ENCODE results near the gene PRCC.

The PRCC gene

DNA sequence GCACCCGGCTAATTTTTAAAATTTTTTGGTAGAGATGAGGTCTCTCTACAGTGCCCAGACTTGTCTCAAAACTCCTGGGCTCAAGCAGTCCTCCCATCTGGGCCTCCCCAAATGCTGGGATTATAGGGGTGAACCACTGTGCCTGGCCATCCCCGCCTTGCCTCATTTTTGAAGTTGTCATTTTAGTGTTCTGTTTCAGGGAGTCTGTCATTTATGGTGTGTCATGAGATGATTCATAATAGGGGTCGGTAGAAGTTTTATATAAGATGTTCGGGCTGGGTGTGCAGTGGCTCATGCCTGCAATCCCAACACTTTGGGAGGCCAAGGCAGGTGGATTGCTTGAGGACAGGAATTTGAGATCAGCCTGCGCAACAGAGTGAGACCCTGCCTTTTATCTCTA, 8.5 kb downstream of the PRCC start:
- DNase-seq (ENCODE audit: low spot score) = no peak
- Histone ChIP-seq H3K4ac (ENCODE audit: low read length) (no peak overlapping the region), H3K27me3 (ENCODE audit: control insufficient read depth in 3 of 3, insufficient read depth in 3 of 3, low read depth in 1 of 3, low read length in 3 of 3) (no peaks in the 10 kb centered on the region), H3K9me3 (replicated peaks in 1 of 2; ENCODE audit: control insufficient read depth in 2 of 2, insufficient read depth in 1 of 2, low read depth in 1 of 2, low read length in 2 of 2) (no peaks in the 10 kb centered on the region), H3K4me1 (ENCODE audit: control insufficient read depth in 2 of 2, insufficient read depth in 1 of 2, low read depth in 1 of 2, low read length in 2 of 2) (no peaks in the 10 kb centered on the region), H4K8ac (ENCODE audit: low read depth, low read length) (no peak overlapping the region), H3K27ac (replicated peaks; ENCODE audit: low read length) (no peak overlapping the region), H2BK15ac (ENCODE audit: low read length) (no peak overlapping the region), H3K9ac (ENCODE audit: low read depth, low read length, poor library complexity) (no peak overlapping the region), H3K36me3 (replicated peaks in 1 of 2; ENCODE audit: control insufficient read depth in 2 of 2, insufficient read depth in 2 of 2, low read length in 2 of 2) (peaks cover 4 to 37% of the 10 kb centered on the region in 2 donors), H2BK120ac (ENCODE audit: low read depth, low read length) (no peak overlapping the region), H2BK5ac (ENCODE audit: low read length) (no peak overlapping the region), H3K14ac (ENCODE audit: low read length) (no peak overlapping the region), H3K79me1 (ENCODE audit: low read depth, low read length) (peaks cover 5% of the 10 kb centered on the region), H4K91ac (ENCODE audit: low read depth, low read length, poor library complexity) (no peak overlapping the region), H3K4me2 (ENCODE audit: insufficient read depth, low read length, poor library complexity, severe bottlenecking) (no peak overlapping the region), H2BK12ac (ENCODE audit: low read length) (no peak overlapping the region), H2AK5ac (ENCODE audit: low read depth, low read length) (no peak overlapping the region), H3K4me3 (ENCODE audit: low read length in 2 of 2) (no peak overlapping the region), H2AFZ (ENCODE audit: low read length) (no peak overlapping the region), H3K18ac (ENCODE audit: low read length) (no peak overlapping the region), H3K23ac (ENCODE audit: low read depth, low read length, poor library complexity) (no peak overlapping the region)
- no CpG with 5 or more reads among the region's 5 CpGs for WGBS, 2 donors (ENCODE audit: extremely low coverage in 2 of 2, insufficient read length in 2 of 2, insufficient replicate concordance in 1 of 2)

DNA sequence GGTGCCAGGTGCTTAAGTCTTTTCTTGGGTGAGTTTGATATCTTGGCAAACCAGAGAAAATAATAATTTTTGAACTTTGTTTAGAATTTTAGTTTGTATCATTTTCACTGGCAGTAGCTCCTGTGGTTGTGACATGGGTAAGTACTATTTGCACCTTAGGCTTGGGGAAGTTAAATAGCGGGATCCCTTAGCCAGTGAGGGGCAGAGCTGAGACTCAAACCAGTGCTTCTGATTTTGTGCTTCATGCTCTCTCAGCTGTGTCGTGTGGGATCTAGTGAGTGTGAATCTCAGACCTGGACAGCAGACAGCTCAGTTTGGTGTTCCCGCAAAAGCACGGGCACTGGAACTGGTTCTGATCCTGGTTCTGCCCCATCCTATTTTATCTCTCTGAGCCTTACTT, 9.6 kb downstream of the PRCC start:
- H3K79me1 ChIP-seq (ENCODE audit: low read depth, low read length) = peaks cover 5% of the 10 kb centered on the region
- no peak overlapping the region for H2AK5ac ChIP-seq (ENCODE audit: low read depth, low read length)
- H3K14ac ChIP-seq (ENCODE audit: low read length) = no peak overlapping the region
- H3K4me1 ChIP-seq (ENCODE audit: control insufficient read depth in 2 of 2, insufficient read depth in 1 of 2, low read depth in 1 of 2, low read length in 2 of 2) = no peaks in the 10 kb centered on the region
- WGBS, 2 donors (ENCODE audit: extremely low coverage in 2 of 2, insufficient read length in 2 of 2, insufficient replicate concordance in 1 of 2) = no CpG with 5 or more reads among the region's 4 CpGs
- H2BK120ac ChIP-seq (ENCODE audit: low read depth, low read length) = no peak overlapping the region
- no peak overlapping the region for H3K27ac ChIP-seq (replicated peaks; ENCODE audit: low read length)
- peaks cover 0 to 37% of the 10 kb centered on the region in 2 donors for H3K36me3 ChIP-seq (replicated peaks in 1 of 2; ENCODE audit: control insufficient read depth in 2 of 2, insufficient read depth in 2 of 2, low read length in 2 of 2)
- no peak overlapping the region for H4K8ac ChIP-seq (ENCODE audit: low read depth, low read length)
- H2AFZ ChIP-seq (ENCODE audit: low read length) = no peak overlapping the region
- H2BK15ac ChIP-seq (ENCODE audit: low read length) = no peak overlapping the region
- H3K9me3 ChIP-seq (replicated peaks in 1 of 2; ENCODE audit: control insufficient read depth in 2 of 2, insufficient read depth in 1 of 2, low read depth in 1 of 2, low read length in 2 of 2) = no peaks in the 10 kb centered on the region
- no peak overlapping the region for H2BK12ac ChIP-seq (ENCODE audit: low read length)
- no peak overlapping the region for H3K4ac ChIP-seq (ENCODE audit: low read length)
- no peak overlapping the region for H3K18ac ChIP-seq (ENCODE audit: low read length)
- H4K91ac ChIP-seq (ENCODE audit: low read depth, low read length, poor library complexity) = no peak overlapping the region
- DNase-seq (ENCODE audit: low spot score) = no peak
- no peak overlapping the region for H2BK5ac ChIP-seq (ENCODE audit: low read length)
- H3K23ac ChIP-seq (ENCODE audit: low read depth, low read length, poor library complexity) = no peak overlapping the region
- no peak overlapping the region for H3K4me2 ChIP-seq (ENCODE audit: insufficient read depth, low read length, poor library complexity, severe bottlenecking)
- no peak overlapping the region for H3K4me3 ChIP-seq (ENCODE audit: low read length in 2 of 2)
- H3K27me3 ChIP-seq (ENCODE audit: control insufficient read depth in 3 of 3, insufficient read depth in 3 of 3, low read depth in 1 of 3, low read length in 3 of 3) = no peaks in the 10 kb centered on the region
- H3K9ac ChIP-seq (ENCODE audit: low read depth, low read length, poor library complexity) = no peak overlapping the region

DNA sequence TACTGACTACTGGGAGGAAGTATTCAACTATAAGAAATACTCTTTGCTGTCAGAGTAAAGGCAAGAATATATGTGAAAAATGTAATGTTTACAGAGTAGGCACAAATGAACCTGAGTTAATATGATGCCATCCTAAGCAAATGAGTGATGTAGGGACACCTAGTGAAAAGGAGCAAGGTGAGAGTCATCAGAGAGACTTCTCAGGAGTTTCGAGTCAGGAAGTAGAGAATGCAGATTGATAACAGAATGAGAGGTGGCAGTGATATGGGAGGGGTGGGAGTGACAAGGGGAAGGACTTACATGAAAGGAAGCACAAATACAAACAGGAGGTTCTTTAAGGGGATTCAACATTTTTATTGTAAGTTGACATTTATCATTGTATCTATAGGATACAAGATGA, 10.2 kb downstream of the PRCC start:
- no peak overlapping the region for H2BK15ac ChIP-seq (ENCODE audit: low read length)
- no peak overlapping the region for H2BK12ac ChIP-seq (ENCODE audit: low read length)
- WGBS, 2 donors (ENCODE audit: extremely low coverage in 2 of 2, insufficient read length in 2 of 2, insufficient replicate concordance in 1 of 2) = no CpG with 5 or more reads among the region's 1 CpG
- H3K27me3 ChIP-seq (ENCODE audit: control insufficient read depth in 3 of 3, insufficient read depth in 3 of 3, low read depth in 1 of 3, low read length in 3 of 3) = no peaks in the 10 kb centered on the region
- H3K4ac ChIP-seq (ENCODE audit: low read length) = no peak overlapping the region
- H3K14ac ChIP-seq (ENCODE audit: low read length) = no peak overlapping the region
- DNase-seq (ENCODE audit: low spot score) = no peak
- no peaks in the 10 kb centered on the region for H3K4me1 ChIP-seq (ENCODE audit: control insufficient read depth in 2 of 2, insufficient read depth in 1 of 2, low read depth in 1 of 2, low read length in 2 of 2)
- no peak overlapping the region for H2BK5ac ChIP-seq (ENCODE audit: low read length)
- H3K18ac ChIP-seq (ENCODE audit: low read length) = no peak overlapping the region
- no peak overlapping the region for H2AK5ac ChIP-seq (ENCODE audit: low read depth, low read length)
- H3K4me3 ChIP-seq (ENCODE audit: low read length in 2 of 2) = no peak overlapping the region
- no peak overlapping the region for H3K4me2 ChIP-seq (ENCODE audit: insufficient read depth, low read length, poor library complexity, severe bottlenecking)
- no peak overlapping the region for H2BK120ac ChIP-seq (ENCODE audit: low read depth, low read length)
- H4K8ac ChIP-seq (ENCODE audit: low read depth, low read length) = no peak overlapping the region
- H2AFZ ChIP-seq (ENCODE audit: low read length) = no peak overlapping the region
- H3K9me3 ChIP-seq (replicated peaks in 1 of 2; ENCODE audit: control insufficient read depth in 2 of 2, insufficient read depth in 1 of 2, low read depth in 1 of 2, low read length in 2 of 2) = no peaks in the 10 kb centered on the region
- no peak overlapping the region for H3K9ac ChIP-seq (ENCODE audit: low read depth, low read length, poor library complexity)
- peaks cover 5% of the 10 kb centered on the region for H3K79me1 ChIP-seq (ENCODE audit: low read depth, low read length)
- H3K27ac ChIP-seq (replicated peaks; ENCODE audit: low read length) = no peak overlapping the region
- H3K23ac ChIP-seq (ENCODE audit: low read depth, low read length, poor library complexity) = no peak overlapping the region
- H4K91ac ChIP-seq (ENCODE audit: low read depth, low read length, poor library complexity) = no peak overlapping the region
- H3K36me3 ChIP-seq (replicated peaks in 1 of 2; ENCODE audit: control insufficient read depth in 2 of 2, insufficient read depth in 2 of 2, low read length in 2 of 2) = peaks cover 0 to 37% of the 10 kb centered on the region in 2 donors

DNA sequence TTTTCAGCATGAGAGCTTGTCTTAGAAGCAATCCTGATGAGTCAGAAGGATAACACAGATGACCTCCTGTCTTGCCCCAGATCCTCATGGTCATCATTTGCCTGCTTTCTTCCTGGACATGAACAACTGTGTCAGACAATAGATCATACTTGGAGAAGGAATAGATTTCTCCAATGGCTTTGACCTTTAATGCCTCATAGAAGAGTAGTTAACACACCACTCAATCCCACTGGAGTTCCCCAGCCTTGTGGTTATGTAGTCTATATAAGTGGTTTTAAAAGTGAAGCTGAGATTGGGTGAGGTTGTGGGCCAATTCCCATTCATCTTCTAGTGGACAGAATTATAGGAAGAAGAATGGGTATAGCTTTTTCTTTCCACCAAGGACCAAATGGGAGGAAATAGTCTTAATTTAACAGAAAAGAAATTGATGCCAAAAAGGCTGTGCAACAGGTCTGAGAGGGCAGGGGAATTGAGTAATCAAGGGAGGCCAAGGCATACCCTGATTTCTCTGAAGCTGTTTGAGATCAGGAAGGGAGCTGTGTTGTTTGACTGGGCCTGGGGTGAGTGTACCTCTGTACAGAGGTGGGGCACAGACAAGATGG, 14.4 kb downstream of the PRCC start:
- Histone ChIP-seq H3K18ac (ENCODE audit: low read length) (no peak overlapping the region), H2BK120ac (ENCODE audit: low read depth, low read length) (no peak overlapping the region), H3K4me3 (ENCODE audit: low read length in 2 of 2) (no peak overlapping the region), H2BK12ac (ENCODE audit: low read length) (no peak overlapping the region), H3K36me3 (replicated peaks in 1 of 2; ENCODE audit: control insufficient read depth in 2 of 2, insufficient read depth in 2 of 2, low read length in 2 of 2) (peaks cover 17 to 59% of the 10 kb centered on the region in 2 donors), H2AFZ (ENCODE audit: low read length) (no peak overlapping the region), H3K14ac (ENCODE audit: low read length) (no peak overlapping the region), H3K4me1 (ENCODE audit: control insufficient read depth in 2 of 2, insufficient read depth in 1 of 2, low read depth in 1 of 2, low read length in 2 of 2) (no peaks in the 10 kb centered on the region), H3K23ac (ENCODE audit: low read depth, low read length, poor library complexity) (no peak overlapping the region), H3K4ac (ENCODE audit: low read length) (no peak overlapping the region), H4K91ac (ENCODE audit: low read depth, low read length, poor library complexity) (no peak overlapping the region), H3K9me3 (replicated peaks in 1 of 2; ENCODE audit: control insufficient read depth in 2 of 2, insufficient read depth in 1 of 2, low read depth in 1 of 2, low read length in 2 of 2) (no peaks in the 10 kb centered on the region), H3K27ac (replicated peaks; ENCODE audit: low read length) (no peak overlapping the region), H3K79me1 (ENCODE audit: low read depth, low read length) (peaks cover 12% of the 10 kb centered on the region), H2AK5ac (ENCODE audit: low read depth, low read length) (no peak overlapping the region), H3K9ac (ENCODE audit: low read depth, low read length, poor library complexity) (no peak overlapping the region), H3K4me2 (ENCODE audit: insufficient read depth, low read length, poor library complexity, severe bottlenecking) (no peak overlapping the region), H2BK5ac (ENCODE audit: low read length) (no peak overlapping the region), H4K8ac (ENCODE audit: low read depth, low read length) (no peak overlapping the region), H2BK15ac (ENCODE audit: low read length) (no peak overlapping the region), H3K27me3 (ENCODE audit: control insufficient read depth in 3 of 3, insufficient read depth in 3 of 3, low read depth in 1 of 3, low read length in 3 of 3) (no peaks in the 10 kb centered on the region)
- DNase-seq (ENCODE audit: low spot score) = no peak

Data from neuronal stem cell (in vitro differentiated cells).